Neural cell (in vitro differentiated cells): ENCODE measurements around the gene BABAM1. TPM values are rescaled to one million over a fixed set of nuclear protein-coding genes. Genes with fewer than 3 reads are reported as not detected.

ENCODE experiments used
- H2AFZ ChIP-seq: fragments of 200-600, 300-800 bp; sonication (generic), shearing (Covaris generic); 2 replicates; pipeline ENCODE4 v1.6.0; 2014; ENCODE audit warnings: low read depth, mild to moderate bottlenecking, antibody characterized with exemption, low read length, moderate library complexity
- H3F3A ChIP-seq: fragments of 200-600 bp; shearing (Covaris generic); 2 replicates; pipeline ENCODE4 v1.6.1; 2016; ENCODE audit warnings: mild to moderate bottlenecking, moderate library complexity, mixed read lengths, antibody characterized with exemption, low read length; ENCODE audit not compliant: insufficient read depth, poor library complexity, severe bottlenecking
- H3K27ac ChIP-seq: fragments of 200-600, 300-800 bp; sonication (generic), shearing (Covaris generic); 2 replicates; pipeline ENCODE4 v1.5.1; 2014; ENCODE audit warnings: mild to moderate bottlenecking, low read length, moderate library complexity
- H3K27me3 ChIP-seq: fragments of 300-800, 200-600 bp; sonication (generic), shearing (Covaris generic); 2 replicates; pipeline ENCODE4 v1.6.0; 2014; ENCODE audit warnings: mild to moderate bottlenecking, low read depth, low read length, moderate library complexity; ENCODE audit not compliant: insufficient read depth
- H3K36me3 ChIP-seq: fragments of 300-800, 200-600 bp; sonication (generic), shearing (Covaris generic); 2 replicates; pipeline ENCODE4 v1.5.1; 2014; ENCODE audit warnings: mild to moderate bottlenecking, antibody characterized with exemption, low read length, moderate library complexity; ENCODE audit not compliant: insufficient read depth
- H3K4me2 ChIP-seq: fragments of 300-800, 200-600 bp; sonication (generic), shearing (Covaris generic); 2 replicates; pipeline ENCODE4 v1.6.0; 2014; ENCODE audit warnings: mild to moderate bottlenecking, low read length
- H3K4me3 ChIP-seq: fragments of 300-800, 200-600 bp; sonication (generic), shearing (Covaris generic); 2 replicates; pipeline ENCODE4 v1.5.1; 2014; ENCODE audit warnings: mild to moderate bottlenecking, low read length, moderate library complexity
- H3K79me2 ChIP-seq: fragments of 200-600 bp; shearing (Covaris generic); replicated peaks from 2 replicates; pipeline ENCODE4 v1.6.0; 2014; ENCODE audit warnings: mild to moderate bottlenecking, low read length, moderate library complexity; ENCODE audit not compliant: insufficient read depth
- H3K9ac ChIP-seq: fragments of 300-800, 200-600 bp; sonication (generic), shearing (Covaris generic); 2 replicates; pipeline ENCODE4 v1.6.1; 2016; ENCODE audit warnings: mild to moderate bottlenecking, low read length, mixed read lengths
- H3K9me2 ChIP-seq: fragments of 200-600 bp; shearing (Covaris generic); 2 replicates; pipeline ENCODE4 v1.6.1; 2016; ENCODE audit warnings: mild to moderate bottlenecking, low read length, mixed read lengths; ENCODE audit not compliant: insufficient read depth
- H3K9me3 ChIP-seq: fragments of 200-600, 300-800 bp; sonication (generic), shearing (Covaris generic); 2 replicates; pipeline ENCODE4 v1.6.1; 2016; ENCODE audit warnings: mild to moderate bottlenecking, mixed run types, low read length, moderate library complexity, mixed read lengths
- H4K20me1 ChIP-seq: fragments of 200-600 bp; shearing (Covaris generic); 2 replicates; pipeline ENCODE4 v1.6.1; 2016; ENCODE audit warnings: mild to moderate bottlenecking, mixed run types; ENCODE audit not compliant: insufficient read depth
- EP300 ChIP-seq: fragments of 450-650 bp; conservative IDR thresholded peaks from 2 replicates; pipeline ENCODE4 v1.6.1; 2014; ENCODE audit warnings: antibody characterized with exemption, mild to moderate bottlenecking, moderate library complexity; ENCODE audit not compliant: poor library complexity, severe bottlenecking
- EZH2 ChIP-seq: fragments of 200-600, 300-800 bp; shearing (Covaris generic), sonication (generic); IDR thresholded peaks from 2 replicates; pipeline ENCODE4 v1.6.1; 2014; ENCODE audit warnings: antibody characterized with exemption, low read length, borderline replicate concordance, mild to moderate bottlenecking; ENCODE audit not compliant: insufficient read depth, poor library complexity, severe bottlenecking
- MXI1 ChIP-seq: fragments of 450-650 bp; conservative IDR thresholded peaks from 2 replicates; pipeline ENCODE4 v1.6.1; 2014; ENCODE audit warnings: antibody characterized with exemption, mild to moderate bottlenecking; ENCODE audit not compliant: poor library complexity, severe bottlenecking
- POLR2AphosphoS5 ChIP-seq: IDR thresholded peaks from 2 replicates; pipeline ENCODE4 v1.6.1; 2012
- RAD21 ChIP-seq: fragments of 450-650 bp; conservative IDR thresholded peaks from 2 replicates; pipeline ENCODE4 v1.6.1; 2014; ENCODE audit warnings: antibody characterized with exemption, mild to moderate bottlenecking, moderate library complexity
- SMC3 ChIP-seq: fragments of 450-650 bp; conservative IDR thresholded peaks from 2 replicates; pipeline ENCODE4 v1.6.1; 2014; ENCODE audit warnings: antibody characterized with exemption, mild to moderate bottlenecking, moderate library complexity; ENCODE audit not compliant: poor library complexity
- TAF1 ChIP-seq: IDR thresholded peaks from 2 replicates; pipeline ENCODE4 v1.6.1; 2012; ENCODE audit warnings: low read depth
- polyA plus RNA-seq: library from polyadenylated mRNA; depleted of rRNA; stranded (reverse); fragments of >200 nt; gene quantifications from 2 replicates; pipeline ENCODE4 v1.2.3, GENCODE V29; 2014
- TF ChIP-seq, protein P1 (sequence below): IDR thresholded peaks from 2 replicates; pipeline ENCODE4 v1.6.1; 2012; ENCODE audit warnings: borderline replicate concordance
- TF ChIP-seq, protein P2 (sequence below): fragments of 450-650 bp; IDR thresholded peaks from 2 replicates; pipeline ENCODE4 v1.5.1; 2014; ENCODE audit warnings: antibody characterized with exemption, mild to moderate bottlenecking, moderate library complexity; ENCODE audit not compliant: poor library complexity, severe bottlenecking

The BABAM1 gene
- polyA plus RNA-seq, 1 donor from 2014 or later, result 123 TPM

DNA sequence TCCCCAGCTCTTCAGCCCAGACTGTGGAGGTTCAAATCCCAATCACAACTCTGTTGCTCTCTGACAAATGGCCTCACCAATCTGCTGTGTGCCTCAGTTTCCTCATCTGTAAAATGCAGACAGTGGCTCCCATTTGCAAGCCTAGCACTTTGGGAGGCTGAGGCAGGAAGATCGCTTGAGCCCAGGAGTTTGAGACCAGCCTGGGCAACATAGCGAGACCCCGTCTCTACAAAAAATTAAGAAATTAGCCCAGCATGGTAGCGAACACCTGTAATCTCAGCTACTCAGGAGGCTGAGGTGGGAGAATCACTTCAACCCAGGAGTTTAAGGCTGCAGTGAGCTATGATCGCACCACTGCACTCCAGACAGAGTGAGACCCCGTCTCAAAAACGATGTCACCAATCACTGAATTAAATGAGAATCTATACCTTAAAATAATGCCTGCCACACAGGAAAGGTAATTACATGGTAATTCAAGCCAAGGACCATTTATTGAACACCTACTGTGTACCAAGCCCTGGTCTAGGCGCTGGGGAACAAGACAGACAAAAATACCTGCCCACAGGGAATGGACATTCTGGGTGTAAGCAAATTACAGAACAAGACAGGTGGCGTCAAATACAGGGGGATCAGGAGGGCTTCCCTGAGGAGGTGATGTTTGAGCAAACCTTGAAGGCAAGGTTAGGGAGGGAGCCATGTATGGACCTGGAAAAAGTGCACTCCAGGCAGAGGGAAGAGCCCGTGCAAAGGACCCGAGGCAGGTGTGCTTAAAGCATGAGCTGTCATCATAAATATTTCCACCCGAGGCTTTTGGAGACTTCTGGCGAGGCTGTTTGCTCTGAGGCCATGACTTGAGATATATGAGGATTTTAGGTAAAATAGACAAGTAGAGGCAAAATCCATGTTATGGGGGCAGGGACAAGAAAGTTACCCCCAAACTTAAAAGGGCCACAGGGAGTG, 29.2 kb upstream of the BABAM1 start:
- Histone ChIP-seq H3K79me2 (peaks cover 3% of the 10 kb centered on the region), H3K27me3 (no peaks in the 10 kb centered on the region), H3K4me3 (no peak overlapping the region), H2AFZ (no peak overlapping the region), H3K27ac (no peak overlapping the region), H3K9me3 (no peaks in the 10 kb centered on the region), H3K9ac (no peak overlapping the region), H3K9me2 (no peaks in the 10 kb centered on the region), H3F3A (no peaks in the 10 kb centered on the region), H4K20me1 (no peaks in the 10 kb centered on the region), H3K4me2 (no peak overlapping the region), H3K36me3 (no peaks in the 10 kb centered on the region)
- TF ChIP-seq EZH2 (no peak), POLR2AphosphoS5 (no peak), TAF1 (no peak), MXI1 (no peak), EP300 (no peak), RAD21 (no peak), SMC3 (no peak)
- TF ChIP-seq, protein P1, sequence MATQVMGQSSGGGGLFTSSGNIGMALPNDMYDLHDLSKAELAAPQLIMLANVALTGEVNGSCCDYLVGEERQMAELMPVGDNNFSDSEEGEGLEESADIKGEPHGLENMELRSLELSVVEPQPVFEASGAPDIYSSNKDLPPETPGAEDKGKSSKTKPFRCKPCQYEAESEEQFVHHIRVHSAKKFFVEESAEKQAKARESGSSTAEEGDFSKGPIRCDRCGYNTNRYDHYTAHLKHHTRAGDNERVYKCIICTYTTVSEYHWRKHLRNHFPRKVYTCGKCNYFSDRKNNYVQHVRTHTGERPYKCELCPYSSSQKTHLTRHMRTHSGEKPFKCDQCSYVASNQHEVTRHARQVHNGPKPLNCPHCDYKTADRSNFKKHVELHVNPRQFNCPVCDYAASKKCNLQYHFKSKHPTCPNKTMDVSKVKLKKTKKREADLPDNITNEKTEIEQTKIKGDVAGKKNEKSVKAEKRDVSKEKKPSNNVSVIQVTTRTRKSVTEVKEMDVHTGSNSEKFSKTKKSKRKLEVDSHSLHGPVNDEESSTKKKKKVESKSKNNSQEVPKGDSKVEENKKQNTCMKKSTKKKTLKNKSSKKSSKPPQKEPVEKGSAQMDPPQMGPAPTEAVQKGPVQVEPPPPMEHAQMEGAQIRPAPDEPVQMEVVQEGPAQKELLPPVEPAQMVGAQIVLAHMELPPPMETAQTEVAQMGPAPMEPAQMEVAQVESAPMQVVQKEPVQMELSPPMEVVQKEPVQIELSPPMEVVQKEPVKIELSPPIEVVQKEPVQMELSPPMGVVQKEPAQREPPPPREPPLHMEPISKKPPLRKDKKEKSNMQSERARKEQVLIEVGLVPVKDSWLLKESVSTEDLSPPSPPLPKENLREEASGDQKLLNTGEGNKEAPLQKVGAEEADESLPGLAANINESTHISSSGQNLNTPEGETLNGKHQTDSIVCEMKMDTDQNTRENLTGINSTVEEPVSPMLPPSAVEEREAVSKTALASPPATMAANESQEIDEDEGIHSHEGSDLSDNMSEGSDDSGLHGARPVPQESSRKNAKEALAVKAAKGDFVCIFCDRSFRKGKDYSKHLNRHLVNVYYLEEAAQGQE, result no peak
- TF ChIP-seq, protein P2, sequence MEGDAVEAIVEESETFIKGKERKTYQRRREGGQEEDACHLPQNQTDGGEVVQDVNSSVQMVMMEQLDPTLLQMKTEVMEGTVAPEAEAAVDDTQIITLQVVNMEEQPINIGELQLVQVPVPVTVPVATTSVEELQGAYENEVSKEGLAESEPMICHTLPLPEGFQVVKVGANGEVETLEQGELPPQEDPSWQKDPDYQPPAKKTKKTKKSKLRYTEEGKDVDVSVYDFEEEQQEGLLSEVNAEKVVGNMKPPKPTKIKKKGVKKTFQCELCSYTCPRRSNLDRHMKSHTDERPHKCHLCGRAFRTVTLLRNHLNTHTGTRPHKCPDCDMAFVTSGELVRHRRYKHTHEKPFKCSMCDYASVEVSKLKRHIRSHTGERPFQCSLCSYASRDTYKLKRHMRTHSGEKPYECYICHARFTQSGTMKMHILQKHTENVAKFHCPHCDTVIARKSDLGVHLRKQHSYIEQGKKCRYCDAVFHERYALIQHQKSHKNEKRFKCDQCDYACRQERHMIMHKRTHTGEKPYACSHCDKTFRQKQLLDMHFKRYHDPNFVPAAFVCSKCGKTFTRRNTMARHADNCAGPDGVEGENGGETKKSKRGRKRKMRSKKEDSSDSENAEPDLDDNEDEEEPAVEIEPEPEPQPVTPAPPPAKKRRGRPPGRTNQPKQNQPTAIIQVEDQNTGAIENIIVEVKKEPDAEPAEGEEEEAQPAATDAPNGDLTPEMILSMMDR, result no peak

DNA sequence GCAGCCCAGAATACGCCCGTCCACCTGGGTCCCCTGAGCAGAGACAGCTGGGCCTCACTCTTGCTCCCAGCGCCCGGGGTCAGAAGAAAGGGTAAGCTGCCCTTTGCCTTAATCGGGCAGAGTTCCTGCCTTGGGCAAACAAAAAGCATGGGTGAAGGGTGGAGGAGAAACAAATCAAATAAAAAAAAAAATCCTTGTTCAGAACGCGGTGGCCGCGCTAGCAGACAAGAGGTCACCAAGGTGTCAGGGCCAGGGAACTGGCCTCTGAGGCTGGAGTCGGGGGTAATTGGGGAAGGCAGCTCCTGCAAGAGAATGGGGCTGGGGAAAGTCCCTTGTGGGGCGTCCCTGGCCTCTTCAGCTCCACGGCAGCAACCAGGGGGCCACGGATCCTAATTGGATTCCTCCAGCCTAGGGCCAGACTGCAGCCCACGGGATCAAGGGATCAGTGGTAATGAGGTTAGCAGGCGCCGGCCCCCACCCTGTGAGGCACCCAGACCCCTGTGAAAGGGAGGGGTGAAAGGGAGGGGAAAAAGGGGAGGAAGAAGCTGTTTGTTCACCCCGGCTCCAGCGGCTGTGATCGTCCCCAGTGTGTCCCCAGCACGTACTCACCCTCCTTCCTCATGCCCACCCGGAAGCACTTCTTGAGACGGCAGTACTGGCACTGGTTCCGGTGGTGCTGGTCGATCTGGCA, 27.0 kb upstream of the BABAM1 start:
- Histone ChIP-seq H4K20me1 (no peaks in the 10 kb centered on the region), H3F3A (no peaks in the 10 kb centered on the region), H3K79me2 (no peaks in the 10 kb centered on the region), H3K9me2 (no peaks in the 10 kb centered on the region), H2AFZ (no peak overlapping the region), H3K27ac (no peak overlapping the region), H3K9me3 (no peaks in the 10 kb centered on the region), H3K27me3 (no peaks in the 10 kb centered on the region), H3K9ac (no peak overlapping the region), H3K36me3 (no peaks in the 10 kb centered on the region), H3K4me2 (no peak overlapping the region), H3K4me3 (no peak overlapping the region)
- TF ChIP-seq, protein P2, result no peak
- TF ChIP-seq EP300, result no peak
- TF ChIP-seq RAD21, result no peak
- no peak for TF ChIP-seq TAF1
- TF ChIP-seq, protein P1, result no peak
- no peak for TF ChIP-seq MXI1
- no peak for TF ChIP-seq POLR2AphosphoS5
- no peak for TF ChIP-seq SMC3
- no peak for TF ChIP-seq EZH2
